Iris pigment epithelial cell (primary cell): ENCODE results near the gene ING3.

Source experiments
- DNase-seq: peaks from one replicate; pipeline ENCODE4 v3.0.0-alpha.2; 2011; ENCODE audit warnings: low read depth

Gene ING3, protein sequence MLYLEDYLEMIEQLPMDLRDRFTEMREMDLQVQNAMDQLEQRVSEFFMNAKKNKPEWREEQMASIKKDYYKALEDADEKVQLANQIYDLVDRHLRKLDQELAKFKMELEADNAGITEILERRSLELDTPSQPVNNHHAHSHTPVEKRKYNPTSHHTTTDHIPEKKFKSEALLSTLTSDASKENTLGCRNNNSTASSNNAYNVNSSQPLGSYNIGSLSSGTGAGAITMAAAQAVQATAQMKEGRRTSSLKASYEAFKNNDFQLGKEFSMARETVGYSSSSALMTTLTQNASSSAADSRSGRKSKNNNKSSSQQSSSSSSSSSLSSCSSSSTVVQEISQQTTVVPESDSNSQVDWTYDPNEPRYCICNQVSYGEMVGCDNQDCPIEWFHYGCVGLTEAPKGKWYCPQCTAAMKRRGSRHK

DNA sequence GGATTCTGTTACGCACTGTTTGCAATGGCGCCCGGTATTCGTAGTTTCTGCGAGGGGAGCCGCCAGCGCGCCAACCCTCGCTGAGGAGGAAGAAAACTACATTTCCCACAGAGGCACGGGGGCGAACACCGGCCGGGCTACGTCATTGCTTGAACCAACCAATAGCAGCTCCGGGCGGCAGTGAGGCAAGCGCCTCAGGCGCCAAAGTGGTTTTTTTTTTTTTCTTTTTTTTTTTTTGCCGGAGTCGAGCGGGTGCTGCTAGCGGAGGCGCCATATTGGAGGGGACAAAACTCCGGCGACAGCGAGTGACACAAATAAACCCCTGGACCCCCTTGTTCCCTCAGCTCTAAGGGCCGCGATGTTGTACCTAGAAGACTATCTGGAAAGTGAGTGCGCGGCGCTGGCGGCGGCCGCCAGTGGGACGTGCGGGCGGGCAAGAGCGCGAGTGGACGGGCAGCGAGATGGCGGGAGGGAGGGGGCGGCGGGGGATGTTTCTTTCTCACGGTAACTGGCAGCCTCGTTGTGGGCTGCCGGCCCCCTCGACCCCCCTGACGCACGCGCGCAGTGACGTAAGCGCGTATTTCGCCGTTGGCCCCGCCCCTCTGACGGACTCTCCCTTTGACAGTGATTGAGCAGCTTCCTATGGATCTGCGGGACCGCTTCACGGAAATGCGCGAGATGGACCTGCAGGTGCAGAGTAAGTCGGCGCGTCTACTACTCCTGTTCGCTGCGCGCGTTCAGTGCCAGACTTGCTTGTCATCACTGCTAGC lies at the start of gene ING3:
Gene ING3, plus strand, starts transcription at position 239 of the 770 bp plus-strand sequence. Its CDS starts 120 bp downstream, at position 359.
- DNase-seq = peak; percentile 97

DNA sequence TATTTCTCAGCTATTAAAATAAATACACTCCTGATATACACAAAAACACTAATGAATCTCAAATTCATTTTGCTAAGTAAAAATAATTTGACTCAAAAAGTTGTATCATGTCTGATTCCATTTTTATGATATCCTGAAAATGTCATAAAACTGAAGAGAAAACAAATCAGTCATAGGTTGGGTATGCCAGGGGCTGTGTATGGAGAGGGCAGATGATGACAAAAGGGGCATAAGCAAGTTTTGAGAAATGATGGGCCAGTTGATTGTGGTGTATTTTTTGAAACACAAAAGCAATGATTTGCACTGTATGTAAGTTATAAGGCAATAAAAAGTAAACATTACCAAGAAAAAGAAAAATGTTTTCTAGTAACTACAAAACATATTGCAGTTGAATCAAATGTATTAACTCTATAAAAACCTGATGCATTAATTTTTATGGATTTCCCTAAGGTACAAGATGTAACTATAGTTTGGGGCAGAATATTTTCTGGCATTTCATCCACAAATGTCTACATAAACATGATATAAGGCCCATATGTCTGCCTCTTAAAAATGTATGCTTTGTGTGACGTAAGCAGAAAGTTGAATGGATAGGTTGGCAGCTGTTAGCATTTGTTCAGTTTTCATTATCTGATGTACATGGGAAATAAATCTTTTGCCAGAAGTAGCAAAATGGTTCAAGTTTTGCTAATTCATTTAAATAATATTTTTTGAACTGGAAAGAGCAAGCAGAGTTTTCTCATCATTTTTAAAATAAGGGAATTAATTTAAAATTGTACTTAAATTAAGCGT lies 35.1 kb upstream of the ING3 start:
- no peak for DNase-seq

DNA sequence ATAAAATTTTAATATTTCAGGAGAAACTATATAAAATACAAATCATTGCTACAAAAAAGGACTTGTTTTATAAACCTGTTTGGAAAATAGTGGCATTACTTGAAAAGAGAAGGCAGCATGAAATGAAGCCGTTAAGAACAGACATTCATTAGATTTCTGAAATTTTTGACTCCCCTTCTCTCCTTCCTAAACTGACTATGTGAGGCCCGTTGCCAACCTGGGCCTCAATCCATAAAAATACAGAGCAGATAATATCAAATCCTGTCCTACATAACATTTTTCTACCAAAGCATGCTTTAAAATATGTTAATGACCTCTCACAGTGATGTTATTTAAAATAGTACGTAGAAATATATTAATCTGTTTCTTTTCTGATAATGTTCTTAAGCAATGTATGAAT lies 34.5 kb upstream of the ING3 start:
- DNase-seq = no peak

DNA sequence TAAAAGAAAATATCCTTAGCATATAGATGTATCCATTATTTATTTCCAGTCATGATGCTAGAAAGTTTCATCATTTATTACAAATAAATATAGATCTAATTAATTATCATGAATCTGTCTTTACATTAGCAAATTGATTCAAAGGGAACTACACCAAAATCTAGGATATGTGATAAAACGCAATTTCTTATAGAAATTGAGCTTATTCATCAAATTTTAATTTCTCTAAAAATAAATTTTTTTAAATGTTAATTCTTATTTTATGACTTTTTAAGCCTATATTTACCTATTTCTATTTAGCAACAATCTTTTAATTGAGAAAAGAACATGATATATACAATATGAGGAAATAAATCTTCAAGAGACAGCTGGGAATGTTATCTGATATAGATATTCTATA lies 34.0 kb upstream of the ING3 start:
- DNase-seq = no peak

DNA sequence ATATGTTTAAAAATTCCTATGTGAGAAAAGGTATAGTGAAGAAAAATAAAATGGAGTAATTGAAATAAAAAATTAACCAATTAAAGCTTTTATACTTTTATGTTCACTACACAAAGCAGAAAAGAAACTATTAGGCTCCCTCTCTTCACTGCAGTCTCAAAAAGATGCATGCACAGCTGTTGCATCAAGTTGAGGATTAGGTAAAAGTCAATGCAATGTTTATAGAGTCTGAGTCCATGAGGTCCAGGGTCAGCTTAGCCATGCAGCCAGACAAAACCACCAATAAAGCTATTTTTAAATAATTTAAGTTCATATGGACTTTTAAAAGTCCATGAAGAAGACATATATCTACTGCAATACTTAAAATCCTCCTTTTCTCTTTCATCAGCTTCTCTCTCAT lies 31.1 kb upstream of the ING3 start:
- no peak for DNase-seq

DNA sequence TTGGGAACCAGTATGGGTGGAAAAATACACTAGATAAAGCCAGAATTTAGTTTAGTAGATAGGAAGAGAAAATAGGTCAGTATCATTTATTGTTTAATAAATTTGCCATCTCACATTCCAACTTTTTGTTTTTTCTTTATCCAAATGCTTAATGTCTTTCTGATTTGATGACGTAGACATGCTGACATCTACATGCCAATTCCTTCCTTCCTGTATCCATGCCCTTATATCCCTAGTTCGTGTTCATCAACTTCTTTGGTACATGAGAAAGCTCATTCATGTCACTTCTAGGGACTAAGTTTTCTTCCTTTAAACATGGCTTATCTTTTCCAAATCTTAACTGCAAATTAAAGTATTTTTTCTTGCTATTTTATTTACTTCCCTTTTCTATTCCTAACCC lies 30.5 kb upstream of the ING3 start:
- no peak for DNase-seq

DNA sequence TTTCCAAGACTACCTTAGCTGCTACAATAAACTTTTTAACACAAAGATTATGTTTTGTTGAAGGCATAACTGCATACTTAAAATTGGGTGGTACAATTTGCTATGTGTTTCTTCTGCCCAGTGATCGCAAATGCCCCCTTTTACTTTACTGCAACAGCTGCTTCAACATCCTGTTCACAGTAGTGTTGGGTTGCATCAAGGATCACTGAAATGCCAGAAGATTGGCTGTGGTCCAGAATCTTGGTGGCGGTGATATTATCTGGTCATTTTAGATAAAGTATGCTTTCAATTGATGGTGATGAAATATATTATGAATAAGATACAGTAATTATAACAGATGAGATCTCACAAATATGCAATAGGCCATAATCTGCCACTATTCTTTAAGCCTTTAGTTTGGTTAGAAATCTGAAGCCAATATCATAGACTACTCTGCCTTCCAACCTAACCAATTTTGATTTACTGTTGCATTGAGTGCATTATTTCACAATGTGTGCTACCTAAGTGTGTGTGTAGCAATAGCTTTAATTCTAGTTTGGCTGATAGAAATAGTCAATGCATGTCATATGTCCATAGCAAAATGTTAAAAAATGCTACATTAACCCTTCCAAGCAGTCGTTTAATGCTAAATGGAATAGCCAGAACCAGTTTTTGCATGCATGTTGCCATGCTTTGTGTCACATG lies 29.8 kb upstream of the ING3 start:
- DNase-seq = no peak

DNA sequence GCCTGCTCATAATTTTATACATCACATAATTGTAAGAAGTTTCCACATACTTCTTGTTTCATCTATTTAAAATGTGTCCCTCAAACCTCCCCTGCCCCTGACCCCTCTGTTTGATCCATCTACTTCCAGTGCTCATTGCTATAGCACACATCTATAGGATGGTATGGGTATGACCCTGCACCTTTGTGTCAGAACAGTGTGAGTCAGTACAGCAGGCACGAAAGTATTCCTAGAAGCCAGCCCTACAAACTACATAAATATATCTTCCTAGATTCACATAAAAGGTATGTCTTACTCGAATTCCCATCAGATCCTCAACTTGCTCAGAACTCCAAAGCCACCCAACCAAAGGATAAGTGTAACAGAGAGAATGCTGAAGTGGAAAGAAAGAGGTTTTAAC lies 25.7 kb upstream of the ING3 start:
- DNase-seq = no peak

DNA sequence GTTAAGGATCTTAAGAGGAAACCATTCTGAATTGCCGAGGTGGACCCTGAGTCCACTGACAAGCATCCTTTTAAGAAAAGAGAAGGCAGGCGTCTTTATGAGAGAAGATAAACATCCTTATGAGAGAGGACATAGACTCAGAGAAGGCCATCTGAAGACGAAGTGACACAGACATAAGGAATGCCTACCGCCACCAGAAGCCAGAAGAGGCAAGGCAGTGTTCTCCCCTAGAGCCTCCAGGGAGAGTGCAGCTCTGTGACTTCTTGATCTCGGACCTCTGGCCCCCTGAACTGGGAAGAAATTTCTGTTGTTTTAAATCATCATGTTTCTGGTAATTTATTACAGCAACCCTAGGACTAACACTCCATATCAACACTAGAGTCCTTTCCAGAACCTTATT lies 25.2 kb upstream of the ING3 start:
- no peak for DNase-seq

DNA sequence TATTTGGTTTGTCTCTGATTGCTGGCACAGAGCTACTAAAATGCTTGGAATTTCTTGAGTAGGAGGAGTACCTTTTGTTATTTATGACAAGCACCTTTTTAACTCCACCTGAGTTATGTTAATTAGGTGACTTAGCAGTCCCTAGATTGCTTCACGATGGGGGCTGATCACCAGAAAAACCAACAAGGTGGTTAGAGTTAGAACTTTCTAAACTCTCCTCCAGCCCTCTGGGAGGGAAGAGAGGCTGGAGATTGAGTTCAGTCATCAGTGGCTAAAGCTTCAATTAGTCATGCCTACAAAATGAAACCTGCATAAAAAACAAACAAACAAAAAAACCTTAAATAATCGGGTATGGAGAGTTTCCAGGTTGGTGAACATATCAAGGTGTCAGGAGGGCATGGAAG lies 23.6 kb upstream of the ING3 start:
- DNase-seq = no peak

DNA sequence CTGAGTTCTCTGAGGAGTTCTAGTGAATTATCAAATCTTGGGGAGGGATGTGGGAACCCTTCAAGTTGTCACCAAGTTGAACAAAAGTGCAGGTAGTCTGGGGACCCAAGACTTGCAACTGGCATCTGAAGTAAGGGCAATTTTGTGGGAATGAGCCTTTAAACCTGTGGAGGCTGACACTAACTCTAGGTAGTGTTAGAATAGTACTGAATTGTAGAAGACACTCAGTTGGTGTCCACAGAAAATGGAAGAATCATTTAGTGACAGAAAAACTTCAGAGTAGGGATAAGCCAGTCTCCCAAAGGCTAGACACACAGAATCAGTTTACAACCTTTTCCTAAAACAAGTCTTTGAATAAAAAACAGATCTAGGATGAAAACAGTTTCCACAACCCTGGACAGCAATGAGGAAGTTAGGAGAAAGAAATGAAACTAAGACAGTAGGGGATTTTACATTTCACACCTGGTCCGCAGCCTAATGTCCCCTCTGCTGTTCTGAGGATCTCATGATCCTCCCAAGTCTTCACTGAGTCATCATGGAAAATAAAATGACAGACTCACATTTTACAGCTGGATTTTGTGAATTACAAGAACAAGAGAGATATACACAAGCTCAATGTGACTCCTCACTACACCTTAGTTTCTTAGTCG lies 23.0 kb upstream of the ING3 start:
- DNase-seq = no peak

DNA sequence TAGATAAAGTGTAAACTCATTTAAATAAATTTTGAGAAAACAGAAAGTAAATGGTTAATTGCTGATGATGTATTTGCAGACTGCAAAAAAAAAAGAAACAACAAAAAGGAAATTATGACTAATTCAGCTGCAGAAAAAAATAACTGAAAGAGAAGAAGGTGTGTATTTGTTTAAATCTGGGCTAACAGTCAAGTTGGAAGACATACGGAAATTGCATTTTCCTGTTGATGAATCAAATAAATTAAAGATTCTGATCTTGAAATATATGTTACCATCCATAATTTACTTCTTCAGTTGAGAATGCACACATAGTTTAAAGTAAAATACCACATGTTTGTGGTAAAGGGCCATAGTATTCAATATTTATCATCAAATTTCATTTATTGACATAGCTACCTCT lies 19.3 kb upstream of the ING3 start:
- peak; percentile 3 for DNase-seq

DNA sequence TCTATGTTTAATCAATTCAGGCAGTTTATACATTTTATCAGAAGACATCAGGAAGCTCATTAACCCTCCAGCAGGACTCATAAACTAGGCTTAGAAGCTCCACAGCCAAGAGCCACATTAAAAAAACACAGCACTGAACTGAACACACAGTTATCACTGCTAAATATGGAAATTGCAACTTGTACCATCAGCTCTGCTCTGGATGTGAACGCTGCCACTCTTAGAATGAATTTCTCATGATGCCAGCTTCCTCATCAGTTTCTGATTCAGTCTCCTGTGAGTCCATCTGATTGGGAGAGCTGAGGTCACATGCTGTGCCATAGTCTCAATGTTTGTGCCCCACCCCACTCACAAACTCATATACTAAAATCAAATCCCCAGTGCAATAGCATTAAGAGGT lies 17.1 kb upstream of the ING3 start:
- no peak for DNase-seq

DNA sequence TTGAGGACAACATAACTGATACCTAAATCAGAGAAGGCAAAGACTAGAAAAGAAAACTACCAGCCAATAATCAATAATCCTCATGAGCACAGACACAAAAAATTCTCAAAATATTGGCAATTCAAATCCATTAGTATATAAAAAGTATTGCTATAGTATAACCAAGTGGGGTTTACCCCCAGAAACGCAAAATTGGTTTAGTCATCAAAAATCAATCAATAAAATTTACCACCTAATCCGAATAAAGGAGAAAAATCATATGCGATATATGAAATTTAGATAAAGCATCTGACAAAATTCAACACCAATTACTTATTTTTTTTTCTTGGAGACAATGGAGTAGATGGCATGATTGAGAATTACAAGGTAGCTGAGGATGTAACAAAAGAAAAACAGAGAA lies 11.2 kb upstream of the ING3 start:
- DNase-seq = no peak

DNA sequence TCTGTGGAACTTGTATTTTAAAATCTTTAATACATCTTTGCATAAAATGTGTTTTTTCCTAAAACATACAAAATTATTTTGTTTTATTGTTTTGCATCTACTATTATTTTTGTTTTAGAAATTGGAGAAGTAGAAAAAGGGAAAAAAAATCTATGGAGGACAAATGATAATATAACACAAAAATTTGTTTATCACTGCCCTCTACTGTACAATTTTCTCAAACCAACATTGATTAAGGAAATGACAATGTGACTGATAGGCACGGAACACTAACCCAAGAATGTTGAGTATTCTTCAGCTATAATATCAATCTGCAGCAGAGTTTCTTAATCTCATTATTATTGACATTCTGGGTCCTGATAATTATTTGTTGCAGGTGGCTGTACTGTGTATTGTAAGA lies 9.5 kb upstream of the ING3 start:
- DNase-seq = no peak

DNA sequence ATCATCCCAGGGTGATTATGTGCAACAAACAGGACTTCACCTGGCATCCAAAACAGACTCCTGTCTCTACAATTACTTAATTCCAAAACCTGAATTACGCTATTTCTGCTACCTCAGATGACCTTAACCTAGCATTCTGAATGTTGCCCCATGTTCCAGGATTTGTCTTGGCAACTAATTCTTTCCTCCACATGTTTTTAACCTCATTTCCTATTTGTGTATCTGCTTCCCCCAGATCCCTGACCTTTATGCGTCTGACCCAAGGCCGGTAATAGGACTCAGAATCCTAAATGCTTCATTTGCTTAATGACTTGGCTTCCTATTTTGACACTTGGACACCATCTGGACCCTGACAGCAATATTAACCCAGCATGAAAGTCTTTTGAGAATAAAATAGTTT lies 8.7 kb upstream of the ING3 start:
- no peak for DNase-seq

DNA sequence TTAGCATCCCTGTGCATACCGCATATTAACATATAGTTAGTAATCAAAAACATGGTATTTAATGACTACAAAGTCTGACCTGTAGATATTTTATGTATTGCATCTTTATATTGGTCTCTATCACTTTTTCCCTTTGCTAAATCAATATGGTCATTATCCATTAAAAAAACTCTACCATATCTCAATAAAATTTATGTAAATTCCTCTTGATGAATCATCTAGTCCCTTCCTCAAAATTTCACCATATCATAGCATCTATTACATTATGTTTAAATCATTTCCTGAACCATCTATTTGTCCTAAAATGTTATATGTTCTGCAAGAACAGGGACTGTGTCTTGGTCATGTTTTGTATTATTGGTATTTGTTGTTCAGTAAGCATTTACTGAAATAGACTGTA lies 7.7 kb upstream of the ING3 start:
- no peak for DNase-seq

DNA sequence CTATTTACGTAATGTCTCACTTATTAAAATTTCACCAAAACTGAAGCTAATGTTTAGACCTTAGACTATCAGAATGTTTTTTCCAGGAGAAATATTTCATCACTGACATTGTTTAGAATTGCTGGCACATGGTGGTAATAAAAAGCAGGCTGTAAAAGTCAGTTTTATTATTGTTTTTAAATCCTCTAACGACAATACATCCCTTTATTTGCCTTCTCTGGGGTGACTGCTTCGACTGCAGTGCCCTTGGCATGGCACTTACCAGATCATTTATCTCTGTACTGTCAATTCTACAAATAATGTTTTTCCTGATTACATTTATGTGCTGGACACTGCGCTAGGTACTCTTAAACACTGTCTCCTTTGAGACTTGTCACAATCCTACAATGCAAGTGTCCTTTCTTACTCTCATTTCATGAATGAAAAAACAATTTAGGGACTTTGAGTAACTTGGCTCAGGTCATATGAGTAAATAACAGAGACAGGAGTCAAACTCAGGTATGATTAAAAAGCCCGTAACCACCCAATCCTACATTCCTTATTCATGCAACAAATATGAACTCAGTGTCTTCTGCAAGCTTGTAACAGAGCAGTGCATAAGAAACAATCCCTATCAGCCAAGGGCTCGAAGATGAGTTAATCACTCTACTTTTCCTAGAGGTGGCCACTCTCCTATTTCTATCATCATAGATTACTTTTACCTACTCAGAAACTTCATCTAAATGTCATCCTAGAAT lies 5.6 kb upstream of the ING3 start:
- no peak for DNase-seq

DNA sequence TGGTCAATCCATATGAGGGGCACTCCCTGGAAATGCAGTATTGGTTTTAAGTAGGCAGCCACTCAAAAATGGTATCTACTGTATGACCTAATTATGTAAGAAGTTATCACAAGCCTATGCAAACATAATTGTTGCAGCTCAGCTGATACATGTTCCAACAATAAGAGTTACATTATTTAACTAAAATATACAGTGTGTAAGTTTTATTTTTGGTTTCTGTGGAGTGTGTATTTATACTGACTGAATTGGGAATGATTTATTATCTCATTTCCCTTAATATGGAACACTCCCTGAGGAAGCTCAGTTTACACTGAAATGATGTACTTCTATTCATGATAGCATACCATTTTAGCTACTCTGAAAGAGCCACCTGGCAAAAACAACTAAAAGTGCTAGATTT lies 2.6 kb upstream of the ING3 start:
- DNase-seq = no peak

DNA sequence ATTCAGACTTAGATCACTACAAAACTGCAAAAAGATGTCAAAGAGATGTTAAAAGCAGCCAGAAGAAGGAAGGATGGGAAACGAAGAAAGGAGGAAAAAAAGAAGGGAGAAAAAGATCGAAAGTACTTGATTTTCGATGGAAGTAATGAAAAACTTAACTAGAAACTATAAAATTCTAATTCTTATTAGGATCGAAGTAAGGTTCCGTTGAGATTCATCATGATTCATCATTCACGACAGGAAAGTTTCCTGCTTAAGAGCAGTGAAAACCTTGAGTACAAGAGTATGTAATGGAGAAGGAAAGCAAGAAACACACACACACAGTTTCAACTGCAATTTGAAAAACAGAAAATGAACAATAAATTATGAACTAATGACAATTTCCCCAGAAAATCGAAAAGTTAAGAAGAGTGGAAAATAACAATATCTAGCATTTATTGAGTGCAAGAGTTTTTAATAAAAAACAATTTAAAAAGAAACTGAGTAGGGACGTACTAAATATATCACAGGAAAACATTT lies 1.1 kb upstream of the ING3 start:
- no peak for DNase-seq
